Left lung (tissue), 10 donors: ENCODE measurements around the gene CD4. TPM values are rescaled to one million over a fixed set of nuclear protein-coding genes. Genes with fewer than 3 reads are reported as not detected.

ENCODE experiments used
- ATAC-seq: fragments of 200-7000 bp; cut with Tn5 transposase; one replicate; pipeline ENCODE4 v1.9.1; 2020; ENCODE audit warnings: moderate library complexity
- DNase-seq, 4 donors: peaks; one replicate each; pipeline ENCODE4 v3.0.0-alpha.2; 2013 to 2020
- H3K27ac ChIP-seq, 2 donors: fragments of 200-600 bp; sonication (generic) in 1 of 2; one replicate each; pipeline versions ENCODE4 v1.5.0 to v1.8.0; 2020 to 2021
- H3K27me3 ChIP-seq, 2 donors: fragments of 200-600 bp; sonication (generic) in 1 of 2; one replicate each; pipeline versions ENCODE4 v1.5.0 to v1.8.0; 2020 to 2021
- H3K36me3 ChIP-seq, 2 donors: fragments of 200-600 bp; sonication (generic) in 1 of 2; one replicate each; pipeline versions ENCODE4 v1.5.0 to v1.8.0; 2020 to 2021
- H3K4me1 ChIP-seq, 2 donors: fragments of 200-600 bp; one replicate each; pipeline ENCODE4 v1.8.0; 2021
- H3K4me3 ChIP-seq, 2 donors: fragments of 200-600 bp; sonication (generic) in 1 of 2; one replicate each; pipeline versions ENCODE4 v1.5.0 to v1.8.0; 2020 to 2021; ENCODE audit warnings: mild to moderate bottlenecking in 1 of 2
- H3K9me3 ChIP-seq, 2 donors: fragments of 200-600 bp; sonication (generic) in 1 of 2; one replicate each; pipeline versions ENCODE4 v1.5.0 to v1.8.0; 2020 to 2021
- intact Hi-C, 2 donors: fragments of 100-400 bp; cut with DNase I; formaldehyde crosslinking; loops; one replicate each; pipeline versions ENCODE4 v1.11.2 to v1.14.2; 2022
- polyA plus RNA-seq, 6 donors: library from polyadenylated mRNA; unstranded; fragments of 120-200 nt; gene quantifications; one replicate each; pipeline ENCODE4 v1.2.1, GENCODE V29; 2013; ENCODE audit not compliant: insufficient read length in 6 of 6
- total RNA-seq, 2 donors: library from RNA; stranded (reverse); fragmentation: NEBNext Ultra II Directional; extraction: Animal tissue kit (Norgen Biotek cat#: 25700); gene quantifications; one replicate each; pipeline ENCODE4 v1.2.1, GENCODE V29; 2021
- TF ChIP-seq, protein P1 (sequence below), 2 donors: fragments of 200-600 bp; sonication (generic) in 1 of 2; IDR thresholded peaks; one replicate each; pipeline versions ENCODE4 v1.5.0 to v1.8.0; 2021; ENCODE audit warnings: antibody characterized with exemption in 2 of 2
- donor health status: DM: no; HTN: yes; CAD: no.
- donor health status: DM: no; HTN: no; CAD: no.

The CD4 gene
- total and polyA plus RNA-seq, 8 donors, result 64.5 to 97.8 (median 92.9) TPM

DNA sequence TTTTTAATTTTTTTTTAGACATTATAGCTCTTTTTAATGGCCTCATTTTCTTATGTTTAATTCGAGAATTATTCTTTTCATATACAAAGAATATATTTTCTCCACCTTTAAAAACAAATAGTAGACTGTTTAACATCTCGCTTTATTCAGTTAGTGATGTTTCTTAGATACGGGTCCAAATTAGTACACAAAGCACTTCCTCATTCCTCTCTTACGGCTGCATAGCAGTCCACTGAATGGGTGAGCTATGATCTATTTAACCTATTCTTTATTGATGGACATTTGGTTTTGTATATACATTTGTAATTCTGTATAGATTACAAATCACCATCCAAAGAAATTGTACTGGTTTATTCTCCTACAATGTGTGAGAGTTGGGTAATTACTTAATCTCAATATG, 24.0 kb downstream of the CD4 start:
- H3K4me3 ChIP-seq, result no peak overlapping the region
- peaks cover 0 to 3% of the 10 kb centered on the region in 2 donors for H3K4me1 ChIP-seq
- no peak for ATAC-seq
- H3K36me3 ChIP-seq, result peaks cover 0 to 5% of the 10 kb centered on the region in 2 donors
- H3K9me3 ChIP-seq, result no peaks in the 10 kb centered on the region
- intact Hi-C loops, result no loop called here
- no peak for DNase-seq
- TF ChIP-seq, protein P1, sequence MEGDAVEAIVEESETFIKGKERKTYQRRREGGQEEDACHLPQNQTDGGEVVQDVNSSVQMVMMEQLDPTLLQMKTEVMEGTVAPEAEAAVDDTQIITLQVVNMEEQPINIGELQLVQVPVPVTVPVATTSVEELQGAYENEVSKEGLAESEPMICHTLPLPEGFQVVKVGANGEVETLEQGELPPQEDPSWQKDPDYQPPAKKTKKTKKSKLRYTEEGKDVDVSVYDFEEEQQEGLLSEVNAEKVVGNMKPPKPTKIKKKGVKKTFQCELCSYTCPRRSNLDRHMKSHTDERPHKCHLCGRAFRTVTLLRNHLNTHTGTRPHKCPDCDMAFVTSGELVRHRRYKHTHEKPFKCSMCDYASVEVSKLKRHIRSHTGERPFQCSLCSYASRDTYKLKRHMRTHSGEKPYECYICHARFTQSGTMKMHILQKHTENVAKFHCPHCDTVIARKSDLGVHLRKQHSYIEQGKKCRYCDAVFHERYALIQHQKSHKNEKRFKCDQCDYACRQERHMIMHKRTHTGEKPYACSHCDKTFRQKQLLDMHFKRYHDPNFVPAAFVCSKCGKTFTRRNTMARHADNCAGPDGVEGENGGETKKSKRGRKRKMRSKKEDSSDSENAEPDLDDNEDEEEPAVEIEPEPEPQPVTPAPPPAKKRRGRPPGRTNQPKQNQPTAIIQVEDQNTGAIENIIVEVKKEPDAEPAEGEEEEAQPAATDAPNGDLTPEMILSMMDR (IDR thresholded peaks at IDR 0.05), result no peak
- no peak overlapping the region for H3K27ac ChIP-seq
- no peaks in the 10 kb centered on the region for H3K27me3 ChIP-seq

DNA sequence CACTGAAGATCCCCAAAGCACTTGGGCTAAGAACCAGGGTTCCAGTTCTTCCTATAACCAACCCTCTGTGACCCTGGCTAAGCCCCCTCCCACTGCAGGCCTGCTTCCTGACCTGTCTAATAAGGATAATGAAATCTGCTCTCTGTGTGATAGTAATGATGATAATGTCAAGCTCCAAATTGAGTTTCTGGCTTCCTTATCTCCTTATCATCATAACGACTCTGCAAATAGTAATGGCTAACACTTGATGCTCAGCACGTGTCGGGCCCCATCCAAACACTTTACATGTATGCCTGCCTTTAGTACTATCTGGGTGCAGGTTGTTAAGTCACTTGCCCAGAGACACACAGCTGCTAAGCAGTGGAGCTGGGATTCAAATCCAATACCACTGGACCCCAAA, 27.3 kb downstream of the CD4 start:
- Histone ChIP-seq H3K27me3 (peaks cover 0 to 3% of the 10 kb centered on the region in 2 donors), H3K36me3 (peaks cover 0 to 5% of the 10 kb centered on the region in 2 donors), H3K4me3 (no peak overlapping the region), H3K9me3 (no peaks in the 10 kb centered on the region), H3K27ac (no peak overlapping the region), H3K4me1 (peaks cover 0 to 11% of the 10 kb centered on the region in 2 donors)
- DNase-seq (no peak), ATAC-seq (no peak)
- TF ChIP-seq, protein P1 (IDR thresholded peaks at IDR 0.05), result no peak
- intact Hi-C loops, result no loop called here

GRCh38 chr12:6817098-6817497, 27.8 kb downstream of the CD4 start:
- Histone ChIP-seq H3K9me3 (no peaks in the 10 kb centered on the region), H3K36me3 (peaks cover 0 to 5% of the 10 kb centered on the region in 2 donors), H3K27me3 (peaks cover 0 to 8% of the 10 kb centered on the region in 2 donors), H3K4me3 (no peak overlapping the region), H3K4me1 (peaks cover 0 to 16% of the 10 kb centered on the region in 2 donors), H3K27ac (no peak overlapping the region)
- TF ChIP-seq, protein P1 (IDR thresholded peaks at IDR 0.05), result no peak
- DNase-seq (no peak), ATAC-seq (no peak)
- intact Hi-C loops, result no loop called here

DNA sequence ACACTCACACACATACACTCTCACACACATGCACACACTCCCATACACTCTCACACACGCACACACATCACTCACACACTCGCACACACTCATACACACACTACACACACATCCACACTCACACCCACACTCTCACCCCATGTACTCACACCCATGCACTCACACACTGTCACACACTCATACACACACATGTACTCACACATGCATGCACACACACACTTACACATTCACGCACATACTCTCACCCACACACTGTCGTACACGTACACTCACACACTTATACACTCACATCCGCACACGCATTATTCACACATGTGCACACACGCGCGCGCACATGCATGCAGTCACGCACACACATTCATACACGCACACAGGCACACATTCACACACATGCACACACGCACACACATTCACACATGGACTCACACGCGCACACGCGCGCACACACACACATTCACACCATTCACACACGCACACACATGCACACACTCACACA, 28.4 kb downstream of the CD4 start:
- intact Hi-C loops, result no loop called here
- no peak for ATAC-seq
- Histone ChIP-seq H3K4me1 (peaks cover 0 to 20% of the 10 kb centered on the region in 2 donors), H3K27me3 (peaks cover 0 to 14% of the 10 kb centered on the region in 2 donors), H3K27ac (no peak overlapping the region), H3K36me3 (peaks cover 0 to 5% of the 10 kb centered on the region in 2 donors), H3K9me3 (no peaks in the 10 kb centered on the region), H3K4me3 (no peak overlapping the region)
- no peak for DNase-seq
- TF ChIP-seq, protein P1 (IDR thresholded peaks at IDR 0.05), result no peak

DNA sequence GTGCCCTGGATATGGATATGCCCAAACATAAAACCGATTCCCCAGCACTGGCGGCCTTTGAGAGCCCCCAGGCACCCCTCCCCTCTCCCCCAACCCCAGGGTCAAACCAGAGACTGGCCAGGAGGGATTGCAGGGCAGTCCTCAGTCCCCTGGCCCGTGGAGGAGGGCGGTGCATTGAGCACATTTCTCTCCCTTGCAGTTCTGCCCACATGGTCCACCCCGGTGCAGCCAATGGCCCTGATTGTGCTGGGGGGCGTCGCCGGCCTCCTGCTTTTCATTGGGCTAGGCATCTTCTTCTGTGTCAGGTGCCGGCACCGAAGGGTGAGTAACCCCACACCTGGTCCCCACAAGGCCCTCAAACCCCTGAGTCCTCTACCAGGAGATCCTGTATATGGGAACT, 28.9 kb downstream of the CD4 start:
- H3K27ac ChIP-seq, result no peak overlapping the region
- DNase-seq (no peak), ATAC-seq (no peak)

More for the DNA sequence above, 28.9 kb downstream of the CD4 start:
- intact Hi-C loops, result no loop called here
- Histone ChIP-seq H3K4me3 (no peak overlapping the region), H3K36me3 (peaks cover 0 to 5% of the 10 kb centered on the region in 2 donors), H3K9me3 (no peaks in the 10 kb centered on the region), H3K27me3 (peaks cover 0 to 18% of the 10 kb centered on the region in 2 donors), H3K4me1 (peaks cover 0 to 20% of the 10 kb centered on the region in 2 donors)
- TF ChIP-seq, protein P1 (IDR thresholded peaks at IDR 0.05), result no peak
